WTC11 (cell line): ENCODE measurements around the gene SEMA4D. TPM values are rescaled to one million over a fixed set of nuclear protein-coding genes. Genes with fewer than 3 reads are reported as not detected.

Source experiments
- ATAC-seq: fragments of 200-7000 bp; cut with Tn5 transposase; 2 replicates; pipeline ENCODE4 v1.10.0; 2021; ENCODE audit warnings: mild to moderate bottlenecking, moderate library complexity
- CTCF ChIA-PET: fragments of 300-600 bp; sonication (Branson Sonifier 250); formaldehyde crosslinking; loops from one replicate; lab custom pipeline; 2021; ENCODE audit warnings: antibody characterized with exemption; lab: Charles Lee
- POLR2A ChIA-PET: fragments of 350-600 bp; sonication (Branson Sonifier 250); formaldehyde crosslinking; loops from one replicate; lab custom pipeline; 2021; ENCODE audit warnings: antibody characterized with exemption; lab: Charles Lee
- DNase-seq: peaks from one replicate; pipeline ENCODE4 v3.0.0; 2021; ENCODE audit warnings: low spot score
- H3K27ac Mint-ChIP-seq: 2 replicates; pipeline ENCODE4 v1.8.0; 2021; ENCODE audit warnings: mixed read lengths
- H3K27me3 Mint-ChIP-seq: 2 replicates; pipeline ENCODE4 v1.8.0; 2021; ENCODE audit warnings: low read depth, mild to moderate bottlenecking, moderate library complexity, mixed read lengths
- H3K36me3 Mint-ChIP-seq: 2 replicates; pipeline ENCODE4 v1.8.0; 2021; ENCODE audit warnings: mixed read lengths
- H3K4me1 Mint-ChIP-seq: 2 replicates; pipeline ENCODE4 v1.8.0; 2022; ENCODE audit warnings: mixed read lengths
- H3K4me3 Mint-ChIP-seq: 2 replicates; pipeline ENCODE4 v1.8.0; 2021; ENCODE audit warnings: mild to moderate bottlenecking, moderate library complexity, mixed read lengths
- H3K9me3 Mint-ChIP-seq: 2 replicates; pipeline ENCODE4 v1.8.0; 2021; ENCODE audit warnings: mixed read lengths
- ELF4 ChIP-seq: sonication (generic); formaldehyde crosslinking; IDR thresholded peaks from 2 replicates; pipeline ENCODE4 v1.8.1; 2022; ENCODE audit warnings: low read depth, mild to moderate bottlenecking, moderate library complexity, missing genetic modification reagents
- FOXK1 ChIP-seq: sonication (generic); formaldehyde crosslinking; IDR thresholded peaks from 2 replicates; pipeline ENCODE4 v1.8.0; 2022; ENCODE audit warnings: mild to moderate bottlenecking, moderate library complexity, missing genetic modification reagents
- JUN ChIP-seq: sonication (generic); formaldehyde crosslinking; IDR thresholded peaks from 2 replicates; pipeline ENCODE4 v1.8.0; 2023; ENCODE audit warnings: mild to moderate bottlenecking, missing genetic modification reagents
- NFATC4 ChIP-seq: fragments of 250-450 bp; sonication (Bioruptor Pico); IDR thresholded peaks from 2 replicates; pipeline ENCODE4 v1.9.0; 2021; ENCODE audit warnings: mild to moderate bottlenecking
- RELA ChIP-seq: sonication (generic); formaldehyde crosslinking; IDR thresholded peaks from 2 replicates; pipeline ENCODE4 v1.8.1; 2022; ENCODE audit warnings: missing genetic modification reagents, mild to moderate bottlenecking, borderline replicate concordance
- RORB ChIP-seq: fragments of 250-450 bp; sonication (Bioruptor Pico); IDR thresholded peaks from 2 replicates; pipeline ENCODE4 v1.9.0; 2021; ENCODE audit warnings: mild to moderate bottlenecking
- TEAD1 ChIP-seq: sonication (generic); formaldehyde crosslinking; IDR thresholded peaks from 2 replicates; pipeline ENCODE4 v1.8.0; 2022; ENCODE audit warnings: mild to moderate bottlenecking, missing genetic modification reagents
- ZBTB21 ChIP-seq: sonication (generic); formaldehyde crosslinking; IDR thresholded peaks from 2 replicates; pipeline ENCODE4 v1.8.1; 2023; ENCODE audit warnings: mild to moderate bottlenecking, missing genetic modification reagents, borderline replicate concordance
- ZNF138 ChIP-seq: sonication (generic); formaldehyde crosslinking; conservative IDR thresholded peaks from 2 replicates; pipeline ENCODE4 v1.8.1; 2022; ENCODE audit warnings: mild to moderate bottlenecking, moderate library complexity, missing genetic modification reagents
- ZNF219 ChIP-seq: sonication (generic); formaldehyde crosslinking; IDR thresholded peaks from 2 replicates; pipeline ENCODE4 v1.8.0; 2023; ENCODE audit warnings: missing genetic modification reagents, mild to moderate bottlenecking, borderline replicate concordance
- ZNF317 ChIP-seq: sonication (generic); formaldehyde crosslinking; IDR thresholded peaks from 2 replicates; pipeline ENCODE4 v1.8.1; 2023; ENCODE audit warnings: low read depth, mild to moderate bottlenecking, moderate library complexity, missing genetic modification reagents, borderline replicate concordance
- ZNF416 ChIP-seq: fragments of 250-450 bp; sonication (Bioruptor Pico); IDR thresholded peaks from 2 replicates; pipeline ENCODE4 v1.9.0; 2021; ENCODE audit warnings: mild to moderate bottlenecking, inconsistent platforms
- total RNA-seq: library from RNA; stranded (reverse); gene quantifications from 3 replicates; pipeline ENCODE4 v1.2.3, GENCODE V29; 2021
- TF ChIP-seq, protein P1 (sequence below): fragments of 250-450 bp; sonication (Bioruptor Pico); IDR thresholded peaks from 2 replicates; pipeline ENCODE4 v2.1.2; 2022; ENCODE audit warnings: mild to moderate bottlenecking, moderate library complexity
- TF ChIP-seq, protein P2 (sequence below): sonication (generic); formaldehyde crosslinking; IDR thresholded peaks from 2 replicates; pipeline ENCODE4 v1.8.0; 2023; ENCODE audit warnings: missing genetic modification reagents
- TF ChIP-seq, protein P3 (sequence below): sonication (generic); formaldehyde crosslinking; IDR thresholded peaks from 2 replicates; pipeline ENCODE4 v1.8.0; 2022; ENCODE audit warnings: mild to moderate bottlenecking, missing genetic modification reagents
- TF ChIP-seq, protein P4 (sequence below): sonication (generic); formaldehyde crosslinking; IDR thresholded peaks from 2 replicates; pipeline ENCODE4 v1.8.1; 2022; ENCODE audit warnings: missing genetic modification reagents, borderline replicate concordance
- TF ChIP-seq, protein P5 (sequence below): sonication (generic); formaldehyde crosslinking; IDR thresholded peaks from 2 replicates; pipeline ENCODE4 v1.8.1; 2023; ENCODE audit warnings: mild to moderate bottlenecking, missing genetic modification reagents

Gene SEMA4D
- total RNA-seq, 1 experiment from 2014 or later = 67.8 TPM

DNA sequence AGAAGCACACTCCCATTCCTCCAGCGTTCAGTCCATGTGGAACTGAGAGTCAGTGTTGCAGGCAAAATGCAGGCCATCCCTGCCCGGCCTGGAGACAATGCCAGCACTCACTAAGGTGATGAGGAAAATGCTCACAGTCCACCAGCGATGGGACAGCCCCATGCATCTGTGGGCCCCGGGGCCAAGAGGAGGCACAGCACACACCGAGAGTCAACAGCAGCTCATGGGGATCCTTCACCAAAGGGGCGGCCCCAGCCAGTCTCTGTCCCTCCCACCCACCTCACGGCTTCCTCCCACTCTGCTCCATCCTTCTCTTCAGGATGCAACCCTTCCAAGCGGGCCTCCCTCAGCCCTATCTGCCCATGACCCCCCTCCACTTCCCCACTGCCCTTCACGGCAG, 6.2 kb downstream of the SEMA4D start (continued):
- TF ChIP-seq, protein P1, sequence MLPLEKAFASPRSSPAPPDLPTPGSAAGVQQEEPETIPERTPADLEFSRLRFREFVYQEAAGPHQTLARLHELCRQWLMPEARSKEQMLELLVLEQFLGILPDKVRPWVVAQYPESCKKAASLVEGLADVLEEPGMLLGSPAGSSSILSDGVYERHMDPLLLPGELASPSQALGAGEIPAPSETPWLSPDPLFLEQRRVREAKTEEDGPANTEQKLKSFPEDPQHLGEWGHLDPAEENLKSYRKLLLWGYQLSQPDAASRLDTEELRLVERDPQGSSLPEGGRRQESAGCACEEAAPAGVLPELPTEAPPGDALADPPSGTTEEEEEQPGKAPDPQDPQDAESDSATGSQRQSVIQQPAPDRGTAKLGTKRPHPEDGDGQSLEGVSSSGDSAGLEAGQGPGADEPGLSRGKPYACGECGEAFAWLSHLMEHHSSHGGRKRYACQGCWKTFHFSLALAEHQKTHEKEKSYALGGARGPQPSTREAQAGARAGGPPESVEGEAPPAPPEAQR (CRISPR knock-in tag) = no peak
- TF ChIP-seq ZBTB21 (CRISPR knock-in tag) = no peak
- no peak for TF ChIP-seq RORB (CRISPR knock-in tag)

DNA sequence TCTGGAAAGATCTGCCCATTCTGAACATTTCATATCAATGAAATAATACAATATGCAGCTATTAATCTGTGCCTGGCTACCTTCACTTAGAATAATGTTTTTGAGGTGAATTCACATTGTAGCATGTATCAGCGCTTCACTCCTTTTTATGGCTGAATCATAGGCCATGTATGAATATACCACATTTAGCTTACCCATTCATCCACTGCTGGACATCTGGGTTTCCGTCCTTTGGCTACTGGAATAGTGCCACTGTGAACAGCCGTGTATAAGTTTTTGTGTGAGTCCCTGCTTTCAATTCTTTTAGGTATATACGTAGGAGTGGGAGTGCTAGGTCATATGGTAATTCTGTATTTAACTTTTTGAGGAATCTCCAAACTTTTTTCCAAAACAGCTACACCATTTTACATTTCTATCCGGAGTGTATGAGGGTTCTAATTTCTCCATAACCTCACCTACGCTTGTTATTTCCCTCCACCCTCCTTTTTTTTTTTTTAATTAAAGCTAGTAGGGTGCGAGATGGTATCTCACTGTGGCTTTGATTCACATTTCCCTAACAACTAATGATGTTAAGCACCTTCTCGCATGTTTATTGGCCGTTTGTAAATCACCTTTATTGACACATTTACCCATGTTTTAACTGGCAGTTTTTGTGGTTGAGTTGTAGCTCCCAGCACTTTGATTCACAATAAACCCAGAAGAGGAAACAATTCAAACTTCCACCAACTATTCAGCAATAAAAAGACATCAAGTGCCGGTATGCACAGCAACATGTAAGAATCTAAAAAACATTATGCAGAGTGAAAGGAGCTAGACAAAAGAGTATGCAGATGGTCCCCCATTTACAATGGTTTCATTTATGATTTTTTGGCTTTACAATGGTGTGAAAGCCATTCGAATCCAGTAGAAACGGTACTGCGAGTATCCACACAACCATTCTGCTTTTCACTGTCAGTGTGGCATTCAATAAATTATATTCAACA, 8.1 kb downstream of the SEMA4D start:
- Mint-ChIP-seq H3K4me1 (peaks cover 76% of the 10 kb centered on the region), H3K9me3 (no peaks in the 10 kb centered on the region), H3K27me3 (no peaks in the 10 kb centered on the region), H3K36me3 (no peaks in the 10 kb centered on the region), H3K27ac (peak overlapping the region; percentile 78), H3K4me3 (peak overlapping the region; percentile 24; the same call in 1 of the 2 replicates)
- ChIA-PET POLR2A (no interaction called here), CTCF (interaction anchor here (0.8 to 3.6 kb wide), 4 partner anchors 55 to 104 kb away, joined by 3 to 15 read pairs (median 6); no protein-coding TSS in a partner anchor)
- TF ChIP-seq NFATC4 (CRISPR knock-in tag) (no peak), ELF4 (CRISPR knock-in tag) (no peak), FOXK1 (CRISPR knock-in tag) (no peak), RELA (CRISPR knock-in tag) (no peak), ZNF138 (CRISPR knock-in tag) (no peak), JUN (CRISPR knock-in tag) (no peak), TEAD1 (CRISPR knock-in tag) (no peak), ZNF317 (no peak), ZNF416 (no peak), ZNF219 (CRISPR knock-in tag) (no peak)
- TF ChIP-seq, protein P2, sequence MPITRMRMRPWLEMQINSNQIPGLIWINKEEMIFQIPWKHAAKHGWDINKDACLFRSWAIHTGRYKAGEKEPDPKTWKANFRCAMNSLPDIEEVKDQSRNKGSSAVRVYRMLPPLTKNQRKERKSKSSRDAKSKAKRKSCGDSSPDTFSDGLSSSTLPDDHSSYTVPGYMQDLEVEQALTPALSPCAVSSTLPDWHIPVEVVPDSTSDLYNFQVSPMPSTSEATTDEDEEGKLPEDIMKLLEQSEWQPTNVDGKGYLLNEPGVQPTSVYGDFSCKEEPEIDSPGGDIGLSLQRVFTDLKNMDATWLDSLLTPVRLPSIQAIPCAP (CRISPR knock-in tag) = no peak
- TF ChIP-seq, protein P3, sequence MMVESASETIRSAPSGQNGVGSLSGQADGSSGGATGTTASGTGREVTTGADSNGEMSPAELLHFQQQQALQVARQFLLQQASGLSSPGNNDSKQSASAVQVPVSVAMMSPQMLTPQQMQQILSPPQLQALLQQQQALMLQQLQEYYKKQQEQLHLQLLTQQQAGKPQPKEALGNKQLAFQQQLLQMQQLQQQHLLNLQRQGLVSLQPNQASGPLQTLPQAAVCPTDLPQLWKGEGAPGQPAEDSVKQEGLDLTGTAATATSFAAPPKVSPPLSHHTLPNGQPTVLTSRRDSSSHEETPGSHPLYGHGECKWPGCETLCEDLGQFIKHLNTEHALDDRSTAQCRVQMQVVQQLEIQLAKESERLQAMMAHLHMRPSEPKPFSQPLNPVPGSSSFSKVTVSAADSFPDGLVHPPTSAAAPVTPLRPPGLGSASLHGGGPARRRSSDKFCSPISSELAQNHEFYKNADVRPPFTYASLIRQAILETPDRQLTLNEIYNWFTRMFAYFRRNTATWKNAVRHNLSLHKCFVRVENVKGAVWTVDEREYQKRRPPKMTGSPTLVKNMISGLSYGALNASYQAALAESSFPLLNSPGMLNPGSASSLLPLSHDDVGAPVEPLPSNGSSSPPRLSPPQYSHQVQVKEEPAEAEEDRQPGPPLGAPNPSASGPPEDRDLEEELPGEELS (CRISPR knock-in tag) = no peak
- TF ChIP-seq, protein P4, sequence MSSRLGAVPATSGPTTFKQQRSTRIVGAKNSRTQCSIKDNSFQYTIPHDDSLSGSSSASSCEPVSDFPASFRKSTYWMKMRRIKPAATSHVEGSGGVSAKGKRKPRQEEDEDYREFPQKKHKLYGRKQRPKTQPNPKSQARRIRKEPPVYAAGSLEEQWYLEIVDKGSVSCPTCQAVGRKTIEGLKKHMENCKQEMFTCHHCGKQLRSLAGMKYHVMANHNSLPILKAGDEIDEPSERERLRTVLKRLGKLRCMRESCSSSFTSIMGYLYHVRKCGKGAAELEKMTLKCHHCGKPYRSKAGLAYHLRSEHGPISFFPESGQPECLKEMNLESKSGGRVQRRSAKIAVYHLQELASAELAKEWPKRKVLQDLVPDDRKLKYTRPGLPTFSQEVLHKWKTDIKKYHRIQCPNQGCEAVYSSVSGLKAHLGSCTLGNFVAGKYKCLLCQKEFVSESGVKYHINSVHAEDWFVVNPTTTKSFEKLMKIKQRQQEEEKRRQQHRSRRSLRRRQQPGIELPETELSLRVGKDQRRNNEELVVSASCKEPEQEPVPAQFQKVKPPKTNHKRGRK (CRISPR knock-in tag) = no peak
- TF ChIP-seq, protein P5, sequence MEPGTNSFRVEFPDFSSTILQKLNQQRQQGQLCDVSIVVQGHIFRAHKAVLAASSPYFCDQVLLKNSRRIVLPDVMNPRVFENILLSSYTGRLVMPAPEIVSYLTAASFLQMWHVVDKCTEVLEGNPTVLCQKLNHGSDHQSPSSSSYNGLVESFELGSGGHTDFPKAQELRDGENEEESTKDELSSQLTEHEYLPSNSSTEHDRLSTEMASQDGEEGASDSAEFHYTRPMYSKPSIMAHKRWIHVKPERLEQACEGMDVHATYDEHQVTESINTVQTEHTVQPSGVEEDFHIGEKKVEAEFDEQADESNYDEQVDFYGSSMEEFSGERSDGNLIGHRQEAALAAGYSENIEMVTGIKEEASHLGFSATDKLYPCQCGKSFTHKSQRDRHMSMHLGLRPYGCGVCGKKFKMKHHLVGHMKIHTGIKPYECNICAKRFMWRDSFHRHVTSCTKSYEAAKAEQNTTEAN = no peak
- DNase-seq = no peak
- peak; percentile 24; the same call in 1 of the 2 replicates for ATAC-seq
